PC-3 (cell line): ENCODE data around the gene NKD1. TPM values are rescaled to one million over a fixed set of nuclear protein-coding genes. Genes with fewer than 3 reads are reported as not detected.

ENCODE experiments used
- ATAC-seq: fragments of 200-7000 bp; cut with Tn5 transposase; 2 replicates; pipeline ENCODE4 v1.9.1; 2020; ENCODE audit warnings: mild to moderate bottlenecking, moderate library complexity
- BruUV-seq: library from RNA; stranded (reverse); fragments of 400-500 nt; replicated peaks from 2 replicates; lab custom pipeline; 2021; lab: Mats Ljungman, UMichigan
- CTCF ChIA-PET: fragments of 300-600 bp; sonication (Branson Sonifier 250); formaldehyde crosslinking; loops from one replicate; lab custom pipeline; 2022; ENCODE audit warnings: antibody characterized with exemption; lab: Charles Lee
- POLR2A ChIA-PET: fragments of 300-600 bp; sonication (Branson Sonifier 250); formaldehyde crosslinking; loops from one replicate; lab custom pipeline; 2022; ENCODE audit warnings: antibody characterized with exemption; ENCODE audit not compliant: unreplicated experiment; lab: Charles Lee
- DNase-seq: peaks from one replicate; pipeline ENCODE4 v3.0.0-alpha.2; 2015
- H2AFZ ChIP-seq: fragments of 300-600 bp; sonication (generic); 2 replicates; pipeline ENCODE4 v1.6.0; 2016; ENCODE audit warnings: antibody characterized with exemption, low read length
- H3F3A ChIP-seq: fragments of 300-600 bp; sonication (generic); one replicate; pipeline ENCODE4 v1.6.0; 2017; ENCODE audit warnings: antibody characterized with exemption, low read length, control low read depth, mild to moderate bottlenecking; ENCODE audit not compliant: unreplicated experiment
- H3K27ac ChIP-seq: fragments of 300-600 bp; sonication (generic); 2 replicates; pipeline ENCODE4 v1.5.1; 2016; ENCODE audit warnings: mild to moderate bottlenecking, low read length
- H3K27me3 ChIP-seq: fragments of 300-600 bp; sonication (generic); 2 replicates; pipeline ENCODE4 v1.6.1; 2016; ENCODE audit warnings: low read length, mixed read lengths
- H3K36me3 ChIP-seq: fragments of 300-600 bp; sonication (generic); 2 replicates; pipeline ENCODE4 v1.6.1; 2016; ENCODE audit warnings: low read depth, mixed run types, low read length, mixed read lengths
- H3K4me1 ChIP-seq: fragments of 300-600 bp; sonication (generic); 2 replicates; pipeline ENCODE4 v1.5.1; 2016; ENCODE audit warnings: low read length; ENCODE audit not compliant: insufficient read depth
- H3K4me2 ChIP-seq: fragments of 300-600 bp; sonication (generic); 2 replicates; pipeline ENCODE4 v1.6.0; 2016; ENCODE audit warnings: low read length
- H3K4me3 ChIP-seq: fragments of 300-600 bp; sonication (generic); 2 replicates; pipeline ENCODE4 v1.5.1; 2016; ENCODE audit warnings: mild to moderate bottlenecking, low read length, mixed read lengths
- H3K79me2 ChIP-seq: fragments of 300-600 bp; sonication (generic); 2 replicates; pipeline ENCODE4 v1.6.1; 2017; ENCODE audit warnings: low read length, mixed read lengths
- H3K9ac ChIP-seq: fragments of 300-600 bp; sonication (generic); 2 replicates; pipeline ENCODE4 v1.6.0; 2016; ENCODE audit warnings: mild to moderate bottlenecking, low read length
- H3K9me2 ChIP-seq: fragments of 300-600 bp; sonication (generic); replicated peaks from 2 replicates; pipeline ENCODE4 v1.6.1; 2016; ENCODE audit warnings: mixed run types, low read length, mixed read lengths
- H3K9me3 ChIP-seq: fragments of 300-600 bp; sonication (generic); 2 replicates; pipeline ENCODE4 v1.6.1; 2016; ENCODE audit warnings: low read length, mixed read lengths
- H4K20me1 ChIP-seq: fragments of 300-600 bp; sonication (generic); 2 replicates; pipeline ENCODE4 v1.6.1; 2016; ENCODE audit warnings: low read length, mixed read lengths
- EZH2 ChIP-seq: fragments of 300-600 bp; sonication (generic); IDR thresholded peaks from one replicate; pipeline ENCODE4 v1.6.1; 2017; ENCODE audit warnings: antibody characterized with exemption, mild to moderate bottlenecking, low read length; ENCODE audit not compliant: unreplicated experiment
- EZH2phosphoT487 ChIP-seq: fragments of 300-600 bp; sonication (generic); IDR thresholded peaks from 2 replicates; pipeline ENCODE4 v1.6.1; 2018; ENCODE audit warnings: mild to moderate bottlenecking, antibody characterized with exemption, low read length, borderline replicate concordance
- intact Hi-C: fragments of 100-400 bp; cut with micrococcal nuclease; formaldehyde crosslinking; loops from 2 replicates; pipeline ENCODE4 v1.9.0; 2023
- total RNA-seq: library from RNA; depleted of rRNA; stranded (reverse); fragments of >200 nt; gene quantifications from 2 replicates; pipeline ENCODE4 v1.2.3, GENCODE V29; 2014
- TF ChIP-seq, protein P1 (sequence below): fragments of 300-600 bp; sonication (generic); conservative IDR thresholded peaks from 2 replicates; pipeline ENCODE4 v1.5.1; 2017; ENCODE audit warnings: antibody characterized with exemption, low read depth, mild to moderate bottlenecking, low read length

The NKD1 gene
- total RNA-seq, 1 experiment from 2014 or later = 0.07 TPM

DNA sequence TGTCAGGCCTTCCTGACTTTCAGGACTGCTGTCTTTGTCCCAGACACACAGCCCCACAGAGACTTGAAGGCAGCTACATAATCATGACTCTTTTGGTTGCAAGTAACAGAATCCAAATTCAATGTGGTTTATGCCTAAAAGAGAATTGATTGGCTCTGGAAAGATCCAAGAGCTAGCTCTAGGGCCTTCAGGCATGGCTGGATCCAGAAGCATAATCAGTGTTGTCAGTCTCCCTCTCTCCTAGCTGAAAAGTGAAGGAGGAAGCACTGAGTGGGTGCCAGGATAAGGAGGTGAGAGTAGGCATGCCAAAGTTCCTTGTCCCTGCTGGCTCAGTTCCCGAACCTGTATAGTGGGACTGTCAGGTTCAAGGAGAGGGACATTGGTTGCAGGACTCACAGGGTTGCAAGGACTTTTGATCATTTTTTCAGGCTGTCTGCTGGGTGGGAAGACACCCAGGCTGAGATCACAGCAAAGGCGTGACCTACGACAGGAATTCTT is 107.4 kb downstream of the NKD1 start:
- no peaks in the 10 kb centered on the region for H3K27me3 ChIP-seq
- CTCF ChIA-PET = no interaction called here
- H2AFZ ChIP-seq = no peak overlapping the region
- H3K4me1 ChIP-seq = no peaks in the 10 kb centered on the region
- BruUV-seq = no TSS peak
- H3K27ac ChIP-seq = no peak overlapping the region
- DNase-seq = no peak
- no peaks in the 10 kb centered on the region for H3F3A ChIP-seq
- no peak overlapping the region for H3K9ac ChIP-seq
- TF ChIP-seq EZH2phosphoT487 (no peak), EZH2 (no peak)
- TF ChIP-seq, protein P1, sequence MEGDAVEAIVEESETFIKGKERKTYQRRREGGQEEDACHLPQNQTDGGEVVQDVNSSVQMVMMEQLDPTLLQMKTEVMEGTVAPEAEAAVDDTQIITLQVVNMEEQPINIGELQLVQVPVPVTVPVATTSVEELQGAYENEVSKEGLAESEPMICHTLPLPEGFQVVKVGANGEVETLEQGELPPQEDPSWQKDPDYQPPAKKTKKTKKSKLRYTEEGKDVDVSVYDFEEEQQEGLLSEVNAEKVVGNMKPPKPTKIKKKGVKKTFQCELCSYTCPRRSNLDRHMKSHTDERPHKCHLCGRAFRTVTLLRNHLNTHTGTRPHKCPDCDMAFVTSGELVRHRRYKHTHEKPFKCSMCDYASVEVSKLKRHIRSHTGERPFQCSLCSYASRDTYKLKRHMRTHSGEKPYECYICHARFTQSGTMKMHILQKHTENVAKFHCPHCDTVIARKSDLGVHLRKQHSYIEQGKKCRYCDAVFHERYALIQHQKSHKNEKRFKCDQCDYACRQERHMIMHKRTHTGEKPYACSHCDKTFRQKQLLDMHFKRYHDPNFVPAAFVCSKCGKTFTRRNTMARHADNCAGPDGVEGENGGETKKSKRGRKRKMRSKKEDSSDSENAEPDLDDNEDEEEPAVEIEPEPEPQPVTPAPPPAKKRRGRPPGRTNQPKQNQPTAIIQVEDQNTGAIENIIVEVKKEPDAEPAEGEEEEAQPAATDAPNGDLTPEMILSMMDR = no peak
- no peak for ATAC-seq
- POLR2A ChIA-PET = no interaction called here
- no peaks in the 10 kb centered on the region for H3K79me2 ChIP-seq
- no peaks in the 10 kb centered on the region for H3K36me3 ChIP-seq
- H3K4me2 ChIP-seq = no peak overlapping the region
- no peaks in the 10 kb centered on the region for H3K9me3 ChIP-seq
- H4K20me1 ChIP-seq = no peaks in the 10 kb centered on the region
- H3K9me2 ChIP-seq = no peaks in the 10 kb centered on the region
- no peak overlapping the region for H3K4me3 ChIP-seq
- intact Hi-C loops = no loop called here

DNA sequence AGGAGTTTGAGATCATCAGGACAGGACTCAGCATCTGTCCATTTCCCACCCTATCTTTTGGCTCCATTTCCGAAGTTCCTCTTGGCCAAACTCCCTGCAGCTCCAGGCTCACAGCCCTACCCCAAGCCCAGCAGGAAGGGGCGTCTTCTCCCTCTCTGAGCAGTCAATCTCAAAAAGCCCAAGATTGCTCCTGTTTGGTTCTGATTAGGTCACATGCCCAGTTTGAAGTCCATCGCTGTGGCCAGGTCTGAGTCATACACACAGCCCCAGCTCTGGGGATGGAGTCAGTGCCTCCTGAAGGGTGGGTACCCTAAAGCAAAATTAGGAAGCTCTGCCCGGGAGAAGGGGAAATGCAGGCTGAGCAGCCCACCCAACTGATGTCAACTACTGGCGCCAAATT is 109.0 kb downstream of the NKD1 start:
- no TSS peak for BruUV-seq

DNA sequence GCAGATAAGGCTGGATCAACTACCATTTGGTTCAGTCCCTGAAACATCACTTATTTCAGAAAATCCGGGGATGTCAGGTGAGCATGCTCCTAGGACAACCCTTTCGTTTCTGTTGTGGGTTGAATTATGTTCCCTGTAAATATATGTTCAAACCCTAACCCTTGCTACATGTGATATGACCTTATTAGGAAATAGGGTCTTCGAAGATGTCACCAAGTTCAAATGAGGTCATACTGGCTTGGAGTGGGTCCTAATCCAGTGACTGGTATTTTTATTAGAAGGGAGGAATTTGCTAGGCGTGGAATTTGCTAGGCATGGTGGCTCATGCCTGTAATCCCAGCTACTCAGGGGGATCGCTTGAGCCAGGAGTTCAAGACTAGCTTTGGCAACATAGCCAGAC is 111.6 kb downstream of the NKD1 start:
- H3F3A ChIP-seq = no peaks in the 10 kb centered on the region
- H3K4me1 ChIP-seq = no peaks in the 10 kb centered on the region
- ChIA-PET CTCF (interaction anchor here (0.6 kb wide), 1 partner anchor 305 kb away, joined by 3 read pairs; no protein-coding TSS in a partner anchor), POLR2A (no interaction called here)
- ATAC-seq (no peak), DNase-seq (no peak)
- intact Hi-C loops = loop anchor here (10.0 kb wide), 1 partner anchor 285 kb away; no protein-coding TSS in a partner anchor
- no peaks in the 10 kb centered on the region for H3K27me3 ChIP-seq
- no peaks in the 10 kb centered on the region for H3K36me3 ChIP-seq
- BruUV-seq = no TSS peak
- no peaks in the 10 kb centered on the region for H4K20me1 ChIP-seq
- no peaks in the 10 kb centered on the region for H3K79me2 ChIP-seq
- no peaks in the 10 kb centered on the region for H3K9me3 ChIP-seq
- H3K4me2 ChIP-seq = no peak overlapping the region
- H3K9me2 ChIP-seq = no peaks in the 10 kb centered on the region
- no peak overlapping the region for H2AFZ ChIP-seq
- no peak overlapping the region for H3K9ac ChIP-seq
- TF ChIP-seq EZH2 (no peak), EZH2phosphoT487 (no peak)
- TF ChIP-seq, protein P1 = no peak
- no peak overlapping the region for H3K4me3 ChIP-seq
- H3K27ac ChIP-seq = no peak overlapping the region

More for the DNA sequence above, 109.0 kb downstream of the NKD1 start:
- Histone ChIP-seq H4K20me1 (no peaks in the 10 kb centered on the region), H3K4me1 (no peaks in the 10 kb centered on the region), H3K9ac (no peak overlapping the region), H3K9me2 (no peaks in the 10 kb centered on the region), H3K4me2 (no peak overlapping the region), H3K4me3 (no peak overlapping the region), H3K27ac (no peak overlapping the region), H3K36me3 (no peaks in the 10 kb centered on the region), H3F3A (no peaks in the 10 kb centered on the region), H3K9me3 (no peaks in the 10 kb centered on the region), H2AFZ (no peak overlapping the region), H3K79me2 (no peaks in the 10 kb centered on the region), H3K27me3 (no peaks in the 10 kb centered on the region)
- no peak for TF ChIP-seq EZH2
- TF ChIP-seq, protein P1 = no peak
- no peak for TF ChIP-seq EZH2phosphoT487
- CTCF ChIA-PET = no interaction called here
- ATAC-seq = no peak
- POLR2A ChIA-PET = no interaction called here
- intact Hi-C loops = no loop called here
- DNase-seq = no peak
